ENCODE results near the gene TRIM2.
A peak's percentile ranks its signal among the peaks of the same experiment; 100 is the strongest.

The TRIM2 gene

GRCh38 chr4:153294631-153295030, 90.4 kb downstream of the TRIM2 start:
- 0 out of 2 replicates have a peak overlapping the region, but pooled peaks have one; percentile 5 for H3K27ac ChIP-seq
- TF ChIP-seq, protein P1, sequence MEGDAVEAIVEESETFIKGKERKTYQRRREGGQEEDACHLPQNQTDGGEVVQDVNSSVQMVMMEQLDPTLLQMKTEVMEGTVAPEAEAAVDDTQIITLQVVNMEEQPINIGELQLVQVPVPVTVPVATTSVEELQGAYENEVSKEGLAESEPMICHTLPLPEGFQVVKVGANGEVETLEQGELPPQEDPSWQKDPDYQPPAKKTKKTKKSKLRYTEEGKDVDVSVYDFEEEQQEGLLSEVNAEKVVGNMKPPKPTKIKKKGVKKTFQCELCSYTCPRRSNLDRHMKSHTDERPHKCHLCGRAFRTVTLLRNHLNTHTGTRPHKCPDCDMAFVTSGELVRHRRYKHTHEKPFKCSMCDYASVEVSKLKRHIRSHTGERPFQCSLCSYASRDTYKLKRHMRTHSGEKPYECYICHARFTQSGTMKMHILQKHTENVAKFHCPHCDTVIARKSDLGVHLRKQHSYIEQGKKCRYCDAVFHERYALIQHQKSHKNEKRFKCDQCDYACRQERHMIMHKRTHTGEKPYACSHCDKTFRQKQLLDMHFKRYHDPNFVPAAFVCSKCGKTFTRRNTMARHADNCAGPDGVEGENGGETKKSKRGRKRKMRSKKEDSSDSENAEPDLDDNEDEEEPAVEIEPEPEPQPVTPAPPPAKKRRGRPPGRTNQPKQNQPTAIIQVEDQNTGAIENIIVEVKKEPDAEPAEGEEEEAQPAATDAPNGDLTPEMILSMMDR (conservative IDR thresholded peaks at IDR 0.05) = no peak

DNA sequence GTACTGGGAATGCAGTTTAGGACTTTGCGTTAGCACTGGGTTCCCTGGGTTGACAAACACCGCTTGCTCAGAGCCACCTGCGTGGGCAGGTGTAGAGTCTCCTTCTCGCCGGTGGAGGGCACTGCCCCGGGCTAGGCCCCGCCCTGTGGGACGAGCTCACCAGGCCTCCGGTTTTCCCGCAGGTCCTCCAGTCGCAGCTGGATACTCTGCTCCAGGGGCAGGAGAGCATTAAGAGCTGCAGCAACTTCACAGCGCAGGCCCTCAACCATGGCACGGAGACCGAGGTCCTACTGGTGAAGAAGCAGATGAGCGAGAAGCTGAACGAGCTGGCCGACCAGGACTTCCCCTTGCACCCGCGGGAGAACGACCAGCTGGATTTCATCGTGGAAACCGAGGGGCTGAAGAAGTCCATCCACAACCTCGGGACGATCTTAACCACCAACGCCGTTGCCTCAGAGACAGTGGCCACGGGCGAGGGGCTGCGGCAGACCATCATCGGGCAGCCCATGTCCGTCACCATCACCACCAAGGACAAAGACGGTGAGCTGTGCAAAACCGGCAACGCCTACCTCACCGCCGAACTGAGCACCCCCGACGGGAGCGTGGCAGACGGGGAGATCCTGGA, 91.0 kb downstream of the TRIM2 start:
- 0 out of 2 replicates have a peak overlapping the region, but pooled peaks have one; percentile 5 for H3K27ac ChIP-seq

DNA sequence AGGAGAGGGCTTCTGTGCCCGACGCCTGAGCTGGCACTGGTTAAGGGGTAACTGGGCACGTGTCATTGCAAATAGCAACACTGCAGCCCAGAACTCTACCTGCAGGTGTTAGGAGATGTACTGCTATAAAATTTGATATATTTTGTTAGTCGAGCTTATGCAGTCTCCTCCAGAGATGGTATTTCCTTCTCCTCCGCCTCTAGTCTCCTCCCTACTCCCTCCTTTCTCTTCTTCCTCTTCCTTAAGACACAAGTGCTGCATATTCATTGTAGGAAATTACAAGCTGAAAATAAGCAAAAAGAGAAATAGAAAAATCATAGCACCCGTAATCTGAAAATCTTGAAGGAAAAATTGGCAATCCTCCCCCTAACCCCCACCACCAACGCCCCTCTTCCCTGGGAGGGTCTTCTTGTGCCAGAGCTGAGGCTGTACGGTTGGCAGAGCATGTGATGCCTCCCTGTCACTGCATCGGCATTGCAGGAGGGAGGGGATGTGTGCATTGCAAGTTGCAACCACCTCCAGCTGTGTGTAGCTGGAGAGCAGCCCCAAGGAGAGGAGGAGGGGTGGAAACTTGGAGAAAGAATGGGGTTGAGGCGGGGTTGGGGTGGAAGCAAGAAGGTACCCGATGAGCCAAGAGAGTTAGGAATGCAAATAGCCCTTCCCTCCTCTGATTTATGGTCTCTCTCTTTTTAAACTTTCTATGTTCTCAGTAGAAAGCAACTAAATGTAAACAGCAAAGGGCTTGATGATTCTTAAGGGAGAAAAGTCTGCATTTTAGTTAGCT, 92.0 kb downstream of the TRIM2 start:
- TF ChIP-seq, protein P1 (conservative IDR thresholded peaks at IDR 0.05) = no peak
- H3K27ac ChIP-seq = no peak overlapping the region

More for the DNA sequence above, 91.0 kb downstream of the TRIM2 start:
- TF ChIP-seq, protein P1 (conservative IDR thresholded peaks at IDR 0.05) = no peak

DNA sequence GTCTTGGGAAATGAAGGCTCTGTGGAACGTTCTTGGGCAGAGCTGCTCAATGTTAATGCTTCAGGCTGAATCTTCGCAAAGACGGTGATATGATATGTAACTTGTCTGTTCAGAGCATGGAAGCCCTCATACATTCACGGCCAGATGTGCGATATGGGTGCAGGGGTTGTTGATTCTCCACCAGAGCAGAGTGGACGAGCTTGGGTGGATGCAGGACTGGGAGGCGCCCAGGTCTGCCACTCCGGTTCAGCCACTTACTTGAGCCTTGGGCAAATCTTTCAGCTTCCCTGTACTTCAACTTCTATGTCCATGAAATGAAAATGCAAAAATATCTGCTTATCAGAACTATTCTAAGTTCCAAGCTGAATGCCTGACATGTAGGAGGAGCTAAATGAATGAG, 92.9 kb downstream of the TRIM2 start:
- TF ChIP-seq, protein P1 (conservative IDR thresholded peaks at IDR 0.05) = no peak
- H3K27ac ChIP-seq = no peak overlapping the region

GRCh38 chr4:153310793-153311192, 106.5 kb downstream of the TRIM2 start:
- no peak overlapping the region for H3K27ac ChIP-seq
- TF ChIP-seq, protein P1 (conservative IDR thresholded peaks at IDR 0.05) = no peak

DNA sequence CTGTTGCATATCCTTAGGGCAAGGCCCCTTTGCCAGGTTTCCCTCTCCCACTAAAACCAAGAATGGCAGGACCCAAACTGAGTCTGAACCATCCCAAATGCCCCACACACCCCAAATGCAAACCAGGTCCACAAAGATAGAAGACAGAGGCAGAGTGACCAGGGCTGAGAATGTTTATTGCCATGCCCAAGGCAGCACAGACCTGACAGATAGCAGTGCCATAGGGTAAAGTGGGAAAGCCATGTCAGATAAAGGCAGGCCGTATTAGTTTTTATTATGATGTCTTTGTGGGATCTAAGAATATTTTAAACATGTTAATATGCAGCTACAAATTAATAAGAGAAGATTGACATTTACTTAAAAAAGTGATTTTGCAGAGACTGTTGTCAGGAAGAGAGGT, 110.7 kb downstream of the TRIM2 start:
- TF ChIP-seq, protein P1 (conservative IDR thresholded peaks at IDR 0.05) = no peak
- no peak overlapping the region for H3K27ac ChIP-seq

- no peak overlapping the region for H3K27ac ChIP-seq
- TF ChIP-seq, protein P1 (conservative IDR thresholded peaks at IDR 0.05) = peak; percentile 89
These were observed 114.6 kb downstream of the TRIM2 start for GRCh38 chr4:153318696-153319320.
